Inflammatory macrophage treated with lipopolysaccharide for 1 hour (primary cell): ENCODE measurements around the gene CAPS.
"Not testable (repeated sequence)": the region's sequence is repeated elsewhere in the genome, so short reads cannot be mapped to it uniquely, and the experiment has no call there.

Experiments used
- DNase-seq, 2 donors: peaks; one replicate each; pipeline ENCODE4 v3.0.0-alpha.2; 2020 to 2022

The CAPS gene

GRCh38 chr19:5958851-5959122 is 44.7 kb downstream of the CAPS start:
- DNase-seq: no peak

GRCh38 chr19:5959260-5960004 is 45.4 kb downstream of the CAPS start:
- no peak for DNase-seq

GRCh38 chr19:5960005-5961001 is 46.2 kb downstream of the CAPS start:
- DNase-seq: no peak

- not testable (repeated sequence) for DNase-seq
Observed at GRCh38 chr19:5961641-5961968, 47.6 kb downstream of the CAPS start.

GRCh38 chr19:5961969-5962945 is 48.2 kb downstream of the CAPS start:
- DNase-seq: peak; percentile 50 to 58

- DNase-seq: not testable (repeated sequence)
Observed at GRCh38 chr19:5963259-5963658, 49.2 kb downstream of the CAPS start.

GRCh38 chr19:5963855-5964254 is 49.8 kb downstream of the CAPS start:
- no peak for DNase-seq

GRCh38 chr19:5964816-5965565 is 50.9 kb downstream of the CAPS start:
- no peak for DNase-seq
